Measurements from ENCODE around the gene PRDM16. TPM values are rescaled to one million over a fixed set of nuclear protein-coding genes. Genes with fewer than 3 reads are reported as not detected.
A peak's percentile ranks its signal among the peaks of the same experiment; 100 is the strongest.

The PRDM16 gene
- polyA plus RNA-seq, 1 donor (not counting 4 experiments of a cell fraction or from before 2014, with no cell fraction given) = 0.05 TPM

DNA sequence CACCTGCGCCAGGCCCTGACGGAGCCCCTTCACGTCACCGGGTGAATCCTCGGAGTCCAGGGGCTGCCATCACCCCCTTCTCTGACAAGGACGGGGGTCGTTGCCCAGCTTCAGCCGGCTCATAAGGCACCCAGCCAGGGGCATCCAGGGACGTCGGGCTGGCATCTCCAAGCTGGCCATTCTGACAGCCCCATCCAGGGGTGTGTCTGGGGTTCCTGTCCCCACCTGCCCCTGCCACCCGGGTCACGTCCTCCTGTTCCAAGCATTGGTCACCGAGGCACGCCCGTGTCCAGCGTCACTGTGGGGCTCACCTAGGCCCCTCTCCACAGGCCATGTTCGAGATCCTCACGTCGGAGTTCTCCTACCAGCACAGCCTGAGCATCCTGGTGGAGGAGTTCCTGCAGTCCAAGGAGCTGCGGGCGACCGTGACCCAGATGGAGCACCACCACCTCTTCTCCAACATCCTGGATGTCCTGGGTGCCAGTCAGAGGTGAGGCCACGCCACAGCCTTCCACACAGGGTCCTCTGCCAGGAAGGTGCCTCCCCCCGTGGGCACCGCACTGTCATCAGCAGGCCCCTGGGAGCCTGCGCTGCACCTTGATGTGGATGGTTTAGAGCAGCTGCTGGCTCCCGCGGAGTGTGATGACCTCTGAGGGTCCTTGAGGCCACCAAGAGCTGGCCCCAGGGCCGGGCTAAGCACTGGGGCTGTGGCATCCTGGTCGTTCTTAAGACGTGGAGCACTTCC lies 400.3 kb downstream of the PRDM16 start:
- no peaks in the 10 kb centered on the region for H3K27me3 ChIP-seq (ENCODE audit: control insufficient read depth, extremely low read depth, insufficient read depth, low read length)
- no peaks in the 10 kb centered on the region for H3K79me2 ChIP-seq (ENCODE audit: control insufficient read depth, insufficient read depth, low read length)
- no peak overlapping the region for H3K4me3 ChIP-seq (ENCODE audit: control insufficient read depth in 2 of 3, extremely low read depth in 1 of 3, insufficient read depth in 2 of 3, low read depth in 1 of 3, low read length in 3 of 3)
- H2AFZ ChIP-seq (ENCODE audit: control insufficient read depth, low read length) = no peak overlapping the region
- no peaks in the 10 kb centered on the region for H3K9me3 ChIP-seq (ENCODE audit: control insufficient read depth, low read depth, low read length)
- TF ChIP-seq EZH2 (IDR thresholded peaks at IDR 0.05; ENCODE audit: low read length) = no peak
- TF ChIP-seq, protein P1, sequence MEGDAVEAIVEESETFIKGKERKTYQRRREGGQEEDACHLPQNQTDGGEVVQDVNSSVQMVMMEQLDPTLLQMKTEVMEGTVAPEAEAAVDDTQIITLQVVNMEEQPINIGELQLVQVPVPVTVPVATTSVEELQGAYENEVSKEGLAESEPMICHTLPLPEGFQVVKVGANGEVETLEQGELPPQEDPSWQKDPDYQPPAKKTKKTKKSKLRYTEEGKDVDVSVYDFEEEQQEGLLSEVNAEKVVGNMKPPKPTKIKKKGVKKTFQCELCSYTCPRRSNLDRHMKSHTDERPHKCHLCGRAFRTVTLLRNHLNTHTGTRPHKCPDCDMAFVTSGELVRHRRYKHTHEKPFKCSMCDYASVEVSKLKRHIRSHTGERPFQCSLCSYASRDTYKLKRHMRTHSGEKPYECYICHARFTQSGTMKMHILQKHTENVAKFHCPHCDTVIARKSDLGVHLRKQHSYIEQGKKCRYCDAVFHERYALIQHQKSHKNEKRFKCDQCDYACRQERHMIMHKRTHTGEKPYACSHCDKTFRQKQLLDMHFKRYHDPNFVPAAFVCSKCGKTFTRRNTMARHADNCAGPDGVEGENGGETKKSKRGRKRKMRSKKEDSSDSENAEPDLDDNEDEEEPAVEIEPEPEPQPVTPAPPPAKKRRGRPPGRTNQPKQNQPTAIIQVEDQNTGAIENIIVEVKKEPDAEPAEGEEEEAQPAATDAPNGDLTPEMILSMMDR (optimal IDR thresholded peaks at IDR 0.05 in 1 of 3, IDR thresholded peaks at IDR 0.05 in 1 of 3, conservative IDR thresholded peaks at IDR 0.05 in 1 of 3; ENCODE audit: extremely low read depth in 1 of 3, insufficient read depth in 2 of 3, low read length in 3 of 3) = no peak
- DNase-seq (ENCODE audit: low read depth, low spot score) = no peak
- dilution Hi-C loops (cut with MboI; ENCODE audit: extremely low pct_ligation_motif_present, low sequenced_read_pairs) = no loop called here
- H3K4me2 ChIP-seq (ENCODE audit: control insufficient read depth, extremely low read depth, insufficient read depth, low read depth, low read length) = no peak overlapping the region
- no peak overlapping the region for H3K27ac ChIP-seq (ENCODE audit: control insufficient read depth, insufficient read depth, low read length)
- H3K4me1 ChIP-seq (ENCODE audit: control insufficient read depth, extremely low read depth, insufficient read depth, low read length) = peaks cover 83% of the 10 kb centered on the region
- no peak for FAIRE-seq
- no peak overlapping the region for H3K9ac ChIP-seq (ENCODE audit: control insufficient read depth, extremely low read depth, insufficient read depth, low read length)
- H4K20me1 ChIP-seq (ENCODE audit: control insufficient read depth, extremely low read depth, insufficient read depth, low read length) = peaks cover 4% of the 10 kb centered on the region
- H3K9me1 ChIP-seq (ENCODE audit: control insufficient read depth, extremely low read depth, insufficient read depth, low read length) = peaks cover 2% of the 10 kb centered on the region
- peaks cover 0 to 2% of the 10 kb centered on the region in 2 experiments for H3K36me3 ChIP-seq (ENCODE audit: control insufficient read depth in 2 of 2, extremely low read depth in 1 of 2, insufficient read depth in 2 of 2, low read length in 2 of 2)

DNA sequence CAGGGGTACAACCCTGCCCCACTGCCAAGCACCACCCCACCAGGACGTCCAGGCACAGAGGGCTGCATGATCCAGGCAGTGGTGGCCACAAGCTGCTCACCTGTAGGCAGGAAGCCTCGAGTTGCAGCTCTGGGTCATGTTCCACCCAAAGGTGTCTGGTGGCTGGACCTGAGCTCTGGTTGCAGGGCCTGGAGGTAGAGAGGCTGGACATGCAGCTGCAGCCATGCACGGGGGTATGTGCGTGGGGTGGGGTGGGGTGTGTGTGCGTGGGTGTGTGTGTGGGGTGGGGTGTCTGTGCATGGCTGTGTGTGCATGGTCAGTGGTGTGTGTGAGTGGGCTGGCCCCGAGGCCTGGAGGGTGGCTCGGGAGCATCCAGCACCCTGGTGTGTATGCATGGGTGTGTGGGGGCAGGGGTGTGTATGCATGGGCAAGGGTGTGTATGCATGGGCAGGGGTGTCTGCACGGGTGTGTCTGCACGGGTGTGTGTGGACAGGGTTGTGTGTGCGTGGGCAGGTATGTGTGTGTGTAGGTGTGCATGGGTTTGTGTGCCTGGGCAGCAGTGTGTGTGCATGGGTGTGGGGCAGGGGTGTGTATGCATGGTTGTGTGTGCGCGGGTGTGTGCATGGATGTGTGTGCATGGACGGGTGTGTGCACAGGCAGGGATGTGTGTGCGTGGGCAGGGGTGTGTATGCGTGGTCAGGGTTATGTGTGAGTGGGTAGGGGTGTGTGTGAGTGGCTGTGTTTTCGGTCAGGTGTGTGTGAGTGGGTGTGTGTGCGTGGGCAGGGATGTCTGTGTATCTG lies 401.0 kb downstream of the PRDM16 start:
- no peak for FAIRE-seq

More for the DNA sequence above, 401.0 kb downstream of the PRDM16 start:
- Histone ChIP-seq H3K79me2 (ENCODE audit: control insufficient read depth, insufficient read depth, low read length) (no peaks in the 10 kb centered on the region), H3K9me3 (ENCODE audit: control insufficient read depth, low read depth, low read length) (no peaks in the 10 kb centered on the region), H3K9me1 (ENCODE audit: control insufficient read depth, extremely low read depth, insufficient read depth, low read length) (no peaks in the 10 kb centered on the region), H3K4me2 (ENCODE audit: control insufficient read depth, extremely low read depth, insufficient read depth, low read depth, low read length) (peak overlapping the region; percentile 32), H3K9ac (ENCODE audit: control insufficient read depth, extremely low read depth, insufficient read depth, low read length) (no peak overlapping the region), H3K27ac (ENCODE audit: control insufficient read depth, insufficient read depth, low read length) (no peak overlapping the region), H3K4me1 (ENCODE audit: control insufficient read depth, extremely low read depth, insufficient read depth, low read length) (peaks cover 76% of the 10 kb centered on the region), H3K36me3 (ENCODE audit: control insufficient read depth in 2 of 2, extremely low read depth in 1 of 2, insufficient read depth in 2 of 2, low read length in 2 of 2) (peaks cover 0 to 2% of the 10 kb centered on the region in 2 experiments), H3K27me3 (ENCODE audit: control insufficient read depth, extremely low read depth, insufficient read depth, low read length) (no peaks in the 10 kb centered on the region), H2AFZ (ENCODE audit: control insufficient read depth, low read length) (no peak overlapping the region), H3K4me3 (ENCODE audit: control insufficient read depth in 2 of 3, extremely low read depth in 1 of 3, insufficient read depth in 2 of 3, low read depth in 1 of 3, low read length in 3 of 3) (no peak overlapping the region), H4K20me1 (ENCODE audit: control insufficient read depth, extremely low read depth, insufficient read depth, low read length) (peaks cover 4% of the 10 kb centered on the region)
- no peak for TF ChIP-seq EZH2 (IDR thresholded peaks at IDR 0.05; ENCODE audit: low read length)
- TF ChIP-seq, protein P1 (optimal IDR thresholded peaks at IDR 0.05 in 1 of 3, IDR thresholded peaks at IDR 0.05 in 1 of 3, conservative IDR thresholded peaks at IDR 0.05 in 1 of 3; ENCODE audit: extremely low read depth in 1 of 3, insufficient read depth in 2 of 3, low read length in 3 of 3) = no peak
- dilution Hi-C loops (cut with MboI; ENCODE audit: extremely low pct_ligation_motif_present, low sequenced_read_pairs) = no loop called here
- no peak for DNase-seq (ENCODE audit: low read depth, low spot score)
